Gastrocnemius medialis (tissue), 4 donors: ENCODE measurements around the gene DENND1A. TPM values are rescaled to one million over a fixed set of nuclear protein-coding genes. Genes with fewer than 3 reads are reported as not detected.

Source experiments
- ATAC-seq, 2 donors: fragments of 150-250 bp; one replicate each; pipeline ENCODE4 v1.9.1; 2016
- DNase-seq, 2 donors: peaks; one replicate each; pipeline ENCODE4 v3.0.0-alpha.2; 2019
- H3K27ac ChIP-seq, 4 donors: fragments of 200-600 bp; sonication (generic); 1 replicate in 1 of 4; 2 replicates in 3 of 4; pipeline ENCODE4 v1.5.1; 2016 to 2018; ENCODE audit warnings: mild to moderate bottlenecking in 2 of 4, moderate library complexity in 1 of 4
- H3K27me3 ChIP-seq, 3 donors: fragments of 200-600 bp; sonication (generic) in 2 of 3; 1 replicate in 1 of 3; 2 replicates in 2 of 3; pipeline versions ENCODE4 v1.5.1 to v1.6.0; 2016 to 2019; ENCODE audit warnings: mild to moderate bottlenecking in 1 of 3, moderate library complexity in 1 of 3
- H3K36me3 ChIP-seq, 2 donors: fragments of 200-600 bp; sonication (generic) in 1 of 2; one replicate each; pipeline ENCODE4 v1.5.1; 2017 to 2018
- H3K4me1 ChIP-seq, 2 donors: fragments of 200-600 bp; sonication (generic) in 1 of 2; one replicate each; pipeline ENCODE4 v1.5.1; 2016 to 2017; ENCODE audit warnings: mild to moderate bottlenecking in 2 of 2
- H3K4me3 ChIP-seq, 4 donors: fragments of 200-600 bp; sonication (generic) in 3 of 4; 1 replicate in 1 of 4; 2 replicates in 3 of 4; pipeline ENCODE4 v1.5.1; 2016 to 2019; ENCODE audit warnings: mild to moderate bottlenecking in 2 of 4
- H3K9me3 ChIP-seq, 3 donors: fragments of 200-600 bp; sonication (generic) in 2 of 3; 1 replicate in 1 of 3; 2 replicates in 2 of 3; pipeline ENCODE4 v1.5.1; 2016 to 2019
- POLR2A ChIP-seq, 2 donors: fragments of 450-650 bp; IDR thresholded peaks; one replicate each; pipeline ENCODE4 v1.6.1; 2017; ENCODE audit warnings: antibody characterized with exemption in 2 of 2, mild to moderate bottlenecking in 2 of 2, moderate library complexity in 2 of 2
- in situ Hi-C, 4 donors: fragments of 200-750 bp; cut with MboI; loops; one replicate each; pipeline versions ENCODE4 v1.15.0 to v1.8.0; 2017; ENCODE audit warnings: low sequenced_read_pairs in 4 of 4
- intact Hi-C: fragments of 100-400 bp; cut with DNase I; formaldehyde crosslinking; loops from one replicate; pipeline ENCODE4 v1.15.1; 2023; ENCODE audit warnings: low total_unique reads
- total RNA-seq, 4 donors: library from RNA; depleted of rRNA; stranded (reverse); fragments of >200 nt; gene quantifications; one replicate each; pipeline versions ENCODE4 v1.1.0 to v1.2.3, GENCODE V29; 2016
- TF ChIP-seq, protein P1 (sequence below), 5 experiments: fragments of 450-650 bp in 3 of 5; fragments of 200-600 bp in 2 of 5; sonication (generic) in 2 of 5; IDR thresholded peaks in 4 of 5; conservative IDR thresholded peaks in 1 of 5; 1 replicate in 4 of 5; 2 replicates in 1 of 5; pipeline ENCODE4 v1.5.1; 2016 to 2019; ENCODE audit warnings: antibody characterized with exemption in 5 of 5, mild to moderate bottlenecking in 3 of 5, moderate library complexity in 3 of 5

DENND1A gene
- total RNA-seq, 4 donors from 2014 or later: 14.1 to 24.6 (median 16.4) TPM

DNA sequence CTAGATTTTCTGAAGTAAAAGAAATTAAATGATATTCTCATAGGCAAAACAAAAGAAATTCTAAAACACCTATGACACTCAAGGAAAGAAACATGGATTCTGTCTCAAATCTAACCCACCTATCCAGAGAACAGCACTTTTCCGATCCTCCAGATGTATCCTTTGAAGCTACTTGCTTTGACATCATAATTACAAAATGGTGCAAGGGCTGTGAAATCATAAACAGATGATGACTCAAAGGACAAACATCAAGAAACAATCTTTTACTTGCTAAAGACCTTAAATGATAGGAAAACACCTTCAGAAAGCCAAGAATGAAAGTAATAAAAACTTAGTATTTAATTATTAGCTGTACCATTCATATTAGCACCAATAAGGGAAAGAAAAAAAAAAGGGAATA lies 202.6 kb downstream of the DENND1A start:
- ATAC-seq: no peak
- Histone ChIP-seq H3K36me3 (no peaks in the 10 kb centered on the region), H3K4me3 (no peak overlapping the region), H3K4me1 (peaks cover 0 to 9% of the 10 kb centered on the region in 2 donors), H3K27me3 (no peaks in the 10 kb centered on the region), H3K9me3 (no peaks in the 10 kb centered on the region), H3K27ac (no peak overlapping the region)
- DNase-seq: no peak
- TF ChIP-seq POLR2A (IDR thresholded peaks at IDR 0.05): no peak
- in situ Hi-C loops (loop anchor here in 1 of 4 donors (25.0 kb wide), 1 partner anchor 310 kb away; no protein-coding TSS in a partner anchor), intact Hi-C loops (no loop called here)

DNA sequence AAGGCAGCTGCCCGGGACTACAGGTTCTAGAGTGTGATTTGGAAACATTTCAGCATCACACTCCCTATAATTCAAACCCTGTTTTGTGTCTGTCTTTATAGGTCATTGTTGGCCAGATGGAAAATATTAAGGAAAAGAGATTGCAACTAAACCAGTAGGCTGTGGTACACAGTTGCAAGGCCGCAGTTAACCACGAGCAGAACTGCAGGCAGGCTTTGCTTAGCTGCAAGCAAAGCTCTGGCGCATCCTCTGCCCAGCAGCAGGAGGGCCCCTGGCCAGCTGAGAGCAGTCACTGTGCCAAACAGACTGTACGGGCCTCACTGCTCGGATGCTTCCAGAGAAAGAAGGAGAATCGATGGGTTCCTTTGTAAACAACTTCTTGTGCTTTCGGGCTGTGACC lies 204.5 kb downstream of the DENND1A start:
- DNase-seq (no peak), ATAC-seq (no peak)
- no peaks in the 10 kb centered on the region for H3K27me3 ChIP-seq
- TF ChIP-seq POLR2A (IDR thresholded peaks at IDR 0.05): no peak
- TF ChIP-seq, protein P1, sequence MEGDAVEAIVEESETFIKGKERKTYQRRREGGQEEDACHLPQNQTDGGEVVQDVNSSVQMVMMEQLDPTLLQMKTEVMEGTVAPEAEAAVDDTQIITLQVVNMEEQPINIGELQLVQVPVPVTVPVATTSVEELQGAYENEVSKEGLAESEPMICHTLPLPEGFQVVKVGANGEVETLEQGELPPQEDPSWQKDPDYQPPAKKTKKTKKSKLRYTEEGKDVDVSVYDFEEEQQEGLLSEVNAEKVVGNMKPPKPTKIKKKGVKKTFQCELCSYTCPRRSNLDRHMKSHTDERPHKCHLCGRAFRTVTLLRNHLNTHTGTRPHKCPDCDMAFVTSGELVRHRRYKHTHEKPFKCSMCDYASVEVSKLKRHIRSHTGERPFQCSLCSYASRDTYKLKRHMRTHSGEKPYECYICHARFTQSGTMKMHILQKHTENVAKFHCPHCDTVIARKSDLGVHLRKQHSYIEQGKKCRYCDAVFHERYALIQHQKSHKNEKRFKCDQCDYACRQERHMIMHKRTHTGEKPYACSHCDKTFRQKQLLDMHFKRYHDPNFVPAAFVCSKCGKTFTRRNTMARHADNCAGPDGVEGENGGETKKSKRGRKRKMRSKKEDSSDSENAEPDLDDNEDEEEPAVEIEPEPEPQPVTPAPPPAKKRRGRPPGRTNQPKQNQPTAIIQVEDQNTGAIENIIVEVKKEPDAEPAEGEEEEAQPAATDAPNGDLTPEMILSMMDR (IDR thresholded peaks at IDR 0.05 in 4 of 5, conservative IDR thresholded peaks at IDR 0.05 in 1 of 5): no peak
- no peak overlapping the region for H3K27ac ChIP-seq
- H3K4me1 ChIP-seq: peaks cover 0 to 9% of the 10 kb centered on the region in 2 donors
- in situ Hi-C loops (loop anchor here in 1 of 4 donors (25.0 kb wide), 1 partner anchor 312 kb away; no protein-coding TSS in a partner anchor), intact Hi-C loops (no loop called here)
- no peak overlapping the region for H3K4me3 ChIP-seq
- no peaks in the 10 kb centered on the region for H3K36me3 ChIP-seq
- no peaks in the 10 kb centered on the region for H3K9me3 ChIP-seq

DNA sequence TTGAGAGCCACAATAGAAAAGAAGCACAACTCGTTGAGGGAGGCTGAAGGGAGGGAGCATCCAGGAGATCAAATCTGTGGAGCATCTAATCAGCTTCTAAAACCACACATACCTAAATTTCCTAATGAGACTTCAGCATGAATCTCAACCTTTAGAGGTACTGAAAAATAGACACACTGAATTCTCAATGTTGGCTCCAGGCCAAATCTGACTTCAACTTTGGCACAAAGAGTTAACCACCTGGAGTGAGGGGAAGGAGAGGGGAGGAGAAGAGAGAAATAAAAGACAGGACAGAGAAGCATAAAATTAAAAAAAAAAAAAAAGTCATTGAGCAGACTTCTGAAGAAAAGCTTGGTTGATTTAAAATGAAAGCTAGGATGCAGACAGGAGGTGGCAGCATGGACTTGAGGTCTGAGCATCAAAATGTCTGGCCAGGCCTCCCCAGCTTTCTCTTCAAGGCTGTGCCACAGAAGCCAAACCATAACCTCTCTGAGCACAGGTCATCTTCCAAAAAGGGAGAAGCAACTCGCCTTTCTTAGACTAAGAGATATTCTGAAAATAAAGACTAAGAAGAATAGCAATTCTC lies 205.6 kb downstream of the DENND1A start:
- Histone ChIP-seq H3K36me3 (no peaks in the 10 kb centered on the region), H3K4me1 (peaks cover 0 to 9% of the 10 kb centered on the region in 2 donors), H3K9me3 (no peaks in the 10 kb centered on the region), H3K27me3 (no peaks in the 10 kb centered on the region), H3K27ac (no peak overlapping the region), H3K4me3 (no peak overlapping the region)
- in situ Hi-C loops (no loop called here), intact Hi-C loops (no loop called here)
- TF ChIP-seq, protein P1 (IDR thresholded peaks at IDR 0.05 in 4 of 5, conservative IDR thresholded peaks at IDR 0.05 in 1 of 5): no peak
- no peak for TF ChIP-seq POLR2A (IDR thresholded peaks at IDR 0.05)
- DNase-seq: no peak
- ATAC-seq: no peak

DNA sequence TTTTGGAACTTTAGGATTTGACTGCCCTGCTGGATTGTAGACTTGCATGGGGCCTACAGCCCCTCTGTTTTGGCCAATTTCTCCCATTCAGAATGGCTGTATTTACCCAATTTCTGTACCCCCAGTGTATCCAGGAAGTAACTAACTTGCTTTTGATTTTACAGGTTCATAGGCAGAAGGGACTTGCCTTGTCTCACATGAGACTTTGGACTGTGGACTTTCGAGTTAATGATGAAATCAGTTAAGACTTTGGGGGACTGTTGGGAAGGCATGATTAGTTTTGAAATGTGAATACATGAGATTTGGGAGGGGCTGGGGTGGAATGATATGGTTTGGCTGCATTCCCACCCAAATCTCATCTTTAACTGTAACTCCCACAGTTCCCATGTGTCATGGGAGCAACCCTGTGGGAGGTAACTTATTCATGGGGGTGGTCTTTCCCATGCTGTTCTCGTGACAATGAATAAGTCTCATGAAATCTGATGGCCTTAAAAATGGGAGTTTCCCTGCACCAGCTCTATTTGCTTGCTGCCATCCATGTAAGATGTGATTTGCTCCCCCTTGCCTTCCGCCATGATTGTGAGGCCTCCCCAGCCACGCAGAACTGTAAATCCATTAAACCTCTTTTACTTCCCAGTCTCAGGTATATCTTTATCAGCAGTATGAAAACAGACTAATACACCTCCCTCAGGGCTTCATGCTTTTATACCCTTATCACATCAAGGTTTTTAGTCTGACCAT lies 206.6 kb downstream of the DENND1A start:
- intact Hi-C loops (no loop called here), in situ Hi-C loops (no loop called here)
- no peaks in the 10 kb centered on the region for H3K9me3 ChIP-seq
- no peak overlapping the region for H3K27ac ChIP-seq
- TF ChIP-seq POLR2A (IDR thresholded peaks at IDR 0.05): no peak
- TF ChIP-seq, protein P1 (IDR thresholded peaks at IDR 0.05 in 4 of 5, conservative IDR thresholded peaks at IDR 0.05 in 1 of 5): no peak
- no peaks in the 10 kb centered on the region for H3K27me3 ChIP-seq
- H3K4me3 ChIP-seq: no peak overlapping the region
- peaks cover 0 to 9% of the 10 kb centered on the region in 2 donors for H3K4me1 ChIP-seq
- ATAC-seq (no peak), DNase-seq (no peak)
- H3K36me3 ChIP-seq: no peaks in the 10 kb centered on the region

DNA sequence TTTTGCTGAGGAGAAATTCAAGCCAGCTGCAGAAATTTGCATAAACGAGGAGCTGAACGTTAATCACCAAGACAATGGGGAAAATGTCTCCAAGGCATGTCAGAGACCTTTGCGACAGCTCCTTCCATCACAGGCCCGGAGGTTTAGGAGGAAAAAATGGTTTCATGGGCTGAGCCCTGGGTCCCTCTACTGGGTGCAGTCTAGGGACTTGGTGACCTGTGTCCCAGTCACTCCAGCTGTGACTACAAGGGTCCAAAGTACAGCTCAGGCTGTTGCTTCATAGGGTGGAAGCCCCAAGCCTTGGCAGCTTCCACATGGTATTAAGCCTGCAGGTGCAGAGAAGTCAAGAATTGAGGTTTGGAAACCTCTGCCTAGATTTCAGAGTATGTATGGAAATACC lies 207.5 kb downstream of the DENND1A start:
- DNase-seq (no peak), ATAC-seq (no peak)
- intact Hi-C loops (no loop called here), in situ Hi-C loops (no loop called here)
- no peaks in the 10 kb centered on the region for H3K36me3 ChIP-seq
- no peaks in the 10 kb centered on the region for H3K27me3 ChIP-seq
- no peak overlapping the region for H3K4me3 ChIP-seq
- no peaks in the 10 kb centered on the region for H3K9me3 ChIP-seq
- no peak for TF ChIP-seq POLR2A (IDR thresholded peaks at IDR 0.05)
- TF ChIP-seq, protein P1 (IDR thresholded peaks at IDR 0.05 in 4 of 5, conservative IDR thresholded peaks at IDR 0.05 in 1 of 5): no peak
- H3K27ac ChIP-seq: no peak overlapping the region
- H3K4me1 ChIP-seq: peaks cover 0 to 9% of the 10 kb centered on the region in 2 donors
